Measurements from ENCODE around the gene SERPINA10.

SERPINA10 gene

GRCh38 chr14:94328196-94328595 is 35.1 kb upstream of the SERPINA10 start:
- Histone ChIP-seq H3K27me3 (ENCODE audit: insufficient read depth, low read length) (no peaks in the 10 kb centered on the region), H3K9me2 (ENCODE audit: low read depth, low read length) (no peaks in the 10 kb centered on the region), H2AFZ (ENCODE audit: low read length) (no peak overlapping the region), H3K4me1 (ENCODE audit: insufficient read depth, low read length, severe bottlenecking) (peaks cover under 1% of the 10 kb centered on the region), H3K4me2 (ENCODE audit: low read length) (no peak overlapping the region), H3K27ac (ENCODE audit: low read depth, low read length, poor library complexity, severe bottlenecking) (no peak overlapping the region), H3K4me3 (ENCODE audit: low read depth, low read length, poor library complexity, severe bottlenecking) (no peak overlapping the region), H3K9ac (ENCODE audit: low read length) (no peak overlapping the region), H3K36me3 (ENCODE audit: insufficient read depth, low read length) (no peaks in the 10 kb centered on the region; the same call in 1 of the 2 replicates), H3F3A (ENCODE audit: insufficient read depth, low read length) (no peaks in the 10 kb centered on the region), H4K20me1 (ENCODE audit: insufficient read depth, low read length) (no peaks in the 10 kb centered on the region), H3K9me3 (ENCODE audit: low read length) (no peaks in the 10 kb centered on the region), H3K79me2 (ENCODE audit: insufficient read depth, low read length) (no peaks in the 10 kb centered on the region)
- TF ChIP-seq EZH2 (IDR thresholded peaks at IDR 0.05; ENCODE audit: borderline replicate concordance, low read length) (no peak), CTCF (IDR thresholded peaks at IDR 0.05; ENCODE audit: low read length) (no peak)

- no peaks in the 10 kb centered on the region for H3F3A ChIP-seq (ENCODE audit: insufficient read depth, low read length)
These were observed 29.8 kb upstream of the SERPINA10 start, which contains the start of gene SERPINA6 for GRCh38 chr14:94322648-94323570. SERPINA6 (minus strand) TSS chr14:94323336; CDS start chr14:94314648, 8,688 bp downstream.

More at GRCh38 chr14:94322648-94323570, 29.8 kb upstream of the SERPINA10 start, which contains the start of gene SERPINA6:
- H3K79me2 ChIP-seq (ENCODE audit: insufficient read depth, low read length), result no peaks in the 10 kb centered on the region
- no peaks in the 10 kb centered on the region; the same call in 1 of the 2 replicates for H3K36me3 ChIP-seq (ENCODE audit: insufficient read depth, low read length)
- H4K20me1 ChIP-seq (ENCODE audit: insufficient read depth, low read length), result no peaks in the 10 kb centered on the region
- H3K27me3 ChIP-seq (ENCODE audit: insufficient read depth, low read length), result no peaks in the 10 kb centered on the region
- no peak within 1 kb of the TSS for H3K27ac ChIP-seq (ENCODE audit: low read depth, low read length, poor library complexity, severe bottlenecking)
- H3K4me1 ChIP-seq (ENCODE audit: insufficient read depth, low read length, severe bottlenecking), result peaks cover 18% of the 10 kb centered on the region
- H3K4me3 ChIP-seq (ENCODE audit: low read depth, low read length, poor library complexity, severe bottlenecking), result no peak within 1 kb of the TSS
- TF ChIP-seq EZH2 (IDR thresholded peaks at IDR 0.05; ENCODE audit: borderline replicate concordance, low read length), result no peak
- TF ChIP-seq CTCF (IDR thresholded peaks at IDR 0.05; ENCODE audit: low read length), result no peak
- no peak within 1 kb of the TSS for H3K4me2 ChIP-seq (ENCODE audit: low read length)
- no peak within 1 kb of the TSS for H2AFZ ChIP-seq (ENCODE audit: low read length)
- no peaks in the 10 kb centered on the region for H3K9me2 ChIP-seq (ENCODE audit: low read depth, low read length)
- H3K9me3 ChIP-seq (ENCODE audit: low read length), result no peaks in the 10 kb centered on the region
- H3K9ac ChIP-seq (ENCODE audit: low read length), result no peak within 1 kb of the TSS

Data from OCI-LY1 (cell line).